ENCODE data around the gene NT5M.
"Not testable (repeated sequence)": the region's sequence is repeated elsewhere in the genome, so short reads cannot be mapped to it uniquely, and the experiment has no call there.

NT5M gene

DNA sequence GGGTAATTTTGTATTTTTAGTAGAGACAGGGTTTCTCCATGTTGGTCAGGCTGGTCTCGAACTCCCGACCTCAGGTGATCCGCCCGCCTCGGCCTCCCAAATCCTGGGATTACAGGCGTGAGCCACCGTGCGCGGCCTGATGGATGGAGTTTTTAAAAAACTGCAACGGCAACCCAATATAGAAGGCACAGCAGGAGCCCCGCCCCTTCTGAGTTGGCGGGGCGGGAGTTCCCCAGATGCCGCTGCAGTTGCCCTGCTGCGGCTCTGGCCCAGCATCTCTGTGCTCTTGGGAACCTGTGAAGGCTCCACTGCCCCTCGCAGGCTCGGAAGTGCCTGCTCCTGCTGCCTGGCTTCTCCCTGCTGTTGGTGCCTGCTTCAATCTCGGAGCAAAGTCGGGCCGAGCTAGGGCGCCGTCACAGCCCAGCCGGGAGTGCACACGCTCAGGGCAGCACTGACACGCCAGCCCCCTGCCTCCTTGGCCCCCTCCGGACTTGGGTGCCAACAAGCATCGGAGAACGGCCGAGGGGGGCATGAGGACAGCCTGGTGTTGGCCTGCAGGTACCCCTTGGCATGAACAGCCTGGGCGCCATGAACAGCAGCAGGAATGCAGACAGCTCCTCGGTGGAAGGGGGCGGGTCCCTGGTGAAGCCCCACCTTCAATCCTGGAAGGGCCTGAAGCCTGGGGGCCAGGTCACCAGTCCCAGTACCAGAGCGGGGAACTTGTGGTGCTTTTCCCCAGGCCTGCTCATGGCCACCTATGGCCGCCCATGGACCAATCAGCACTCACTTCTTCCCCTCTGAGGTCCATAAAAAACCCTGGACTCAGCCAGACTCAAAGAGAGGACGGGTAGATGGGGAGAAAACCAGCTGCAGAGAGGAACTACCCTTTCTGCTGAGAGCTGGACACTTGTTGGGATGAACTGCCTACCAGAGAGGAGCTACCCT is 2.3 kb upstream of the NT5M start:
- Histone ChIP-seq H3K4me3 (ENCODE audit: low read length) (peak overlapping the region; percentile 70), H3K9me2 (replicated peaks; ENCODE audit: control insufficient read depth, low read length) (no peaks in the 10 kb centered on the region), H3K27me3 (ENCODE audit: control insufficient read depth, low read length) (no peaks in the 10 kb centered on the region), H3K36me3 (ENCODE audit: control insufficient read depth, low read length) (no peaks in the 10 kb centered on the region), H3K4me1 (ENCODE audit: control insufficient read depth, low read length) (peaks cover 55% of the 10 kb centered on the region), H4K20me1 (ENCODE audit: control insufficient read depth, insufficient read depth, low read depth, low read length) (no peaks in the 10 kb centered on the region), H3K4me2 (ENCODE audit: low read length) (peak overlapping the region; percentile 80), H3K9me3 (ENCODE audit: control insufficient read depth, insufficient read depth, low read length) (no peaks in the 10 kb centered on the region), H3F3A (ENCODE audit: control insufficient read depth, insufficient read depth) (peaks cover 6% of the 10 kb centered on the region), H3K27ac (ENCODE audit: low read depth, low read length) (no peak overlapping the region), H3K79me2 (ENCODE audit: control insufficient read depth, low read length) (peaks cover 15% of the 10 kb centered on the region)
- TF ChIP-seq, protein P1, sequence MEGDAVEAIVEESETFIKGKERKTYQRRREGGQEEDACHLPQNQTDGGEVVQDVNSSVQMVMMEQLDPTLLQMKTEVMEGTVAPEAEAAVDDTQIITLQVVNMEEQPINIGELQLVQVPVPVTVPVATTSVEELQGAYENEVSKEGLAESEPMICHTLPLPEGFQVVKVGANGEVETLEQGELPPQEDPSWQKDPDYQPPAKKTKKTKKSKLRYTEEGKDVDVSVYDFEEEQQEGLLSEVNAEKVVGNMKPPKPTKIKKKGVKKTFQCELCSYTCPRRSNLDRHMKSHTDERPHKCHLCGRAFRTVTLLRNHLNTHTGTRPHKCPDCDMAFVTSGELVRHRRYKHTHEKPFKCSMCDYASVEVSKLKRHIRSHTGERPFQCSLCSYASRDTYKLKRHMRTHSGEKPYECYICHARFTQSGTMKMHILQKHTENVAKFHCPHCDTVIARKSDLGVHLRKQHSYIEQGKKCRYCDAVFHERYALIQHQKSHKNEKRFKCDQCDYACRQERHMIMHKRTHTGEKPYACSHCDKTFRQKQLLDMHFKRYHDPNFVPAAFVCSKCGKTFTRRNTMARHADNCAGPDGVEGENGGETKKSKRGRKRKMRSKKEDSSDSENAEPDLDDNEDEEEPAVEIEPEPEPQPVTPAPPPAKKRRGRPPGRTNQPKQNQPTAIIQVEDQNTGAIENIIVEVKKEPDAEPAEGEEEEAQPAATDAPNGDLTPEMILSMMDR (IDR thresholded peaks at IDR 0.05; ENCODE audit: low read depth, low read length, poor library complexity, severe bottlenecking): no peak
- no peak for TF ChIP-seq EZH2phosphoT487 (IDR thresholded peaks at IDR 0.05; ENCODE audit: borderline replicate concordance, low read length)

DNA sequence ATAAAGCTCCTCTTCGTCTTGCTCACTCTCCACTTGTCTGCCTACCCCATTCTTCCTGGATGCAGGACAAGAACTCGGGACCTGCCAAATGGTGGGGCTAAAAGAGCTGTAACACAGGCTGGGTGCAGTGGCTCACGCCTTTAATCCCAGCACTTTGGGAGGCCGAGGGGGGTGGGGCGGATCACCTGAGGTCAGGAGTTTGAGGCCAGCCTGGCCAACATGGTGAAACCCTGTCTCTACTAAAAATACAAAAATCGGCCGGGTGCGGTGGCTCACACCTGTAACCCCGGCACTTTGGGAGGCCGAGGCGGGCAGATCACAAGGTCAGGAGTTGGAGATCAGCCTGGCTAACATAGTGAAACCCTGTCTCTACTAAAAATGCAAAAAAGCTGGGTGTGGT is 1.5 kb upstream of the NT5M start:
- not testable (repeated sequence) for H3K9me2 ChIP-seq (replicated peaks; ENCODE audit: control insufficient read depth, low read length); H4K20me1 ChIP-seq (ENCODE audit: control insufficient read depth, insufficient read depth, low read depth, low read length); H3K27me3 ChIP-seq (ENCODE audit: control insufficient read depth, low read length); H3K36me3 ChIP-seq (ENCODE audit: control insufficient read depth, low read length); H3K4me3 ChIP-seq (ENCODE audit: low read length); H3K27ac ChIP-seq (ENCODE audit: low read depth, low read length); H3F3A ChIP-seq (ENCODE audit: control insufficient read depth, insufficient read depth); H3K9me3 ChIP-seq (ENCODE audit: control insufficient read depth, insufficient read depth, low read length); H3K4me2 ChIP-seq (ENCODE audit: low read length)
- Histone ChIP-seq H3K4me1 (ENCODE audit: control insufficient read depth, low read length) (peaks cover 56% of the 10 kb centered on the region), H3K79me2 (ENCODE audit: control insufficient read depth, low read length) (peaks cover 15% of the 10 kb centered on the region)

DNA sequence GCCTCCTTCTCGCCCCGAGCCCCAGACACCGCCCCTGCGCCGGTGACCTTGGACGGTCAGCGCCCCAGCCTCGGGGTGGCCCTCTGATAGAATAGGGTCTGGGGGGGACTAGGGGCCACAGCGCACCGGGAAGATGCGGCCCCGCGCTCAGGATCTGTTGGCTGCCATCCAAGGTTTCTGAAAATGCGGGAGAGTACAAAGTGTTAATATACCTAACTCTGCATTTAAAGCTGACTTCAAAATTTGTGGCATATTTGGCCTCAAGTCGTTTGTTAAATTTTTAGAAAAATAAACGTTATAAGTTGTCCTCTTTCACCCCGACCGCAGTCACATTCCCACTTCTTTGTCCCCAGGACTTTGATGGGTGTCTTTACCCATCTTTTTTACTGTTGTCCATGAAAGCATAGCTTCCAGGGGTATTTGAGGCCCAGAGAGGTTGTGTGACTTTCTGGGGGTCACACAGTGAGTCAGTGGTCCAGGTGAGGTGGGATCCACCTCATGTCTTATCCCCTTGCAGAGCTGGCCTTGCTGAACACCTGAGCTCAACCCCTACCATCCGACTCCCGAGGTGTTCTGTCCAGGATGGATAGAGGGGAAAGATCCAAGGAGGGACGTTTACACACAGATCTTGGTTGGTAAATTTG is 796 bp downstream of the NT5M start:
- Histone ChIP-seq H3K4me3 (ENCODE audit: low read length) (peak overlapping the region; percentile 87), H3K79me2 (ENCODE audit: control insufficient read depth, low read length) (peaks cover 15% of the 10 kb centered on the region), H4K20me1 (ENCODE audit: control insufficient read depth, insufficient read depth, low read depth, low read length) (no peaks in the 10 kb centered on the region), H3K9me2 (replicated peaks; ENCODE audit: control insufficient read depth, low read length) (no peaks in the 10 kb centered on the region), H3K27ac (ENCODE audit: low read depth, low read length) (peak overlapping the region; percentile 24), H3F3A (ENCODE audit: control insufficient read depth, insufficient read depth) (peaks cover 6% of the 10 kb centered on the region), H3K36me3 (ENCODE audit: control insufficient read depth, low read length) (peaks cover 9% of the 10 kb centered on the region), H3K4me1 (ENCODE audit: control insufficient read depth, low read length) (peaks cover 48% of the 10 kb centered on the region), H3K9me3 (ENCODE audit: control insufficient read depth, insufficient read depth, low read length) (no peaks in the 10 kb centered on the region), H3K4me2 (ENCODE audit: low read length) (peak overlapping the region; percentile 96), H3K27me3 (ENCODE audit: control insufficient read depth, low read length) (no peaks in the 10 kb centered on the region)
- TF ChIP-seq, protein P1 (IDR thresholded peaks at IDR 0.05; ENCODE audit: low read depth, low read length, poor library complexity, severe bottlenecking): no peak
- TF ChIP-seq EZH2phosphoT487 (IDR thresholded peaks at IDR 0.05; ENCODE audit: borderline replicate concordance, low read length): no peak

DNA sequence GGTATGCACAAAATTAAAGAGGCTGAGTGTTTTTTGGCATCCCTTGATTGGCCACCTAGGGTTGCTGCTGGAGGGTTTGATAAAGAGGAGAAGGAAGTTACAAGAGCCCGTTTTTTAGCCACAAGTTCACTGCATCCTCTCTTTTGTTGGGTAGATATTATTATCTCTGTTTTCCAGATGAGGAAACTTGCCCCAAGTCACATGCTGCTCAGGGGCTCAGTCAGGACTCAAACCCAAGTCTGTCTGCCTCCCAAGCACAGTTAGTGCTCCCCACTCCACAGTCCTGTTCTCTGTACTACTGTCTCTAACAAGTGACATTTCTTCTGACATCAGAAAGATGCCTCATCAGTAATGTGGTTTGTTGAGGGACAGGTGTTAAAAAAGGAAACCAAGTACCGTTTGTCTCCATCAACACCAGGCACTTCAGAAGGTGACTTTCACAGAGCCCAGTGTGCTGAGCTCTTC is 1.4 kb downstream of the NT5M start:
- no peaks in the 10 kb centered on the region for H3K9me3 ChIP-seq (ENCODE audit: control insufficient read depth, insufficient read depth, low read length)
- peak overlapping the region; percentile 24 for H3K27ac ChIP-seq (ENCODE audit: low read depth, low read length)
- no peaks in the 10 kb centered on the region for H3K9me2 ChIP-seq (replicated peaks; ENCODE audit: control insufficient read depth, low read length)
- H3K27me3 ChIP-seq (ENCODE audit: control insufficient read depth, low read length): no peaks in the 10 kb centered on the region
- peak overlapping the region; percentile 96 for H3K4me2 ChIP-seq (ENCODE audit: low read length)
- peaks cover 12% of the 10 kb centered on the region for H3K36me3 ChIP-seq (ENCODE audit: control insufficient read depth, low read length)
- H3F3A ChIP-seq (ENCODE audit: control insufficient read depth, insufficient read depth): peaks cover 6% of the 10 kb centered on the region
- H3K4me3 ChIP-seq (ENCODE audit: low read length): peak overlapping the region; percentile 87
- H4K20me1 ChIP-seq (ENCODE audit: control insufficient read depth, insufficient read depth, low read depth, low read length): no peaks in the 10 kb centered on the region
- H3K4me1 ChIP-seq (ENCODE audit: control insufficient read depth, low read length): peaks cover 48% of the 10 kb centered on the region
- TF ChIP-seq EZH2phosphoT487 (IDR thresholded peaks at IDR 0.05; ENCODE audit: borderline replicate concordance, low read length): no peak
- TF ChIP-seq, protein P1 (IDR thresholded peaks at IDR 0.05; ENCODE audit: low read depth, low read length, poor library complexity, severe bottlenecking): no peak
- peaks cover 15% of the 10 kb centered on the region for H3K79me2 ChIP-seq (ENCODE audit: control insufficient read depth, low read length)

All from DOHH2 (cell line).